ENCODE measurements around the gene HPGD.

HPGD gene

GRCh38 chr4:174467107-174467506, 55.2 kb downstream of the HPGD start:
- DNase-seq: no peak

- DNase-seq: no peak
These were observed 57.3 kb downstream of the HPGD start for GRCh38 chr4:174464949-174465348.

- DNase-seq: no peak
These were observed 60.7 kb downstream of the HPGD start for GRCh38 chr4:174461466-174462106.

GRCh38 chr4:174460684-174461083, 61.6 kb downstream of the HPGD start:
- DNase-seq: peak; percentile 29

GRCh38 chr4:174457468-174457867, 64.8 kb downstream of the HPGD start:
- DNase-seq: no peak

GRCh38 chr4:174454815-174455473, 67.3 kb downstream of the HPGD start:
- no peak for DNase-seq

GRCh38 chr4:174451718-174452296, 70.5 kb downstream of the HPGD start:
- no peak for DNase-seq

- no peak for DNase-seq
These were observed 71.5 kb downstream of the HPGD start for GRCh38 chr4:174450786-174451125.

- DNase-seq: no peak
These were observed 72.1 kb downstream of the HPGD start for GRCh38 chr4:174449944-174450785.

GRCh38 chr4:174449152-174449551, 73.1 kb downstream of the HPGD start:
- DNase-seq: no peak

GRCh38 chr4:174444390-174444789, 77.9 kb downstream of the HPGD start:
- DNase-seq: no peak

All from fibroblast of skin of right biceps (primary cell).